ENCODE data around the gene LRRN1.
"Not testable (repeated sequence)": the region's sequence is repeated elsewhere in the genome, so short reads cannot be mapped to it uniquely, and the experiment has no call there.

The LRRN1 gene

DNA sequence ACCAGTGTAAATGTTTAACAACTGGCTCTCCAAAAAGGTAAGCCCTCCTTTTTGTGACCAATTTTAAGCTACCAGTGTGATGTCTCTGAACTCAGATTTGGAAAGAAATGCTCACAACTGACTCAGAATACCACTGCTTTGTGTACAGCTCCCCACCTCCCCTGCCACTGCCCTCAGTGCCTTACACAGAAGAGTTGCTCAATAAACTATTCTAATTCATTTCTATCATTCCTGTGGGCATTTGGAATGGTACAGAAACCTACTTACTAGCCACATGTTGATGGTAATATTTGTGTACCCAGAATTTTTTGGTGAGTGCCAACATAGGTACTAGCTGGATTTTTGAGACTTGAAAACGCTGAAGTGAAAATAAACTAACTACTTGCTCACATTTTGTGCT, 16.0 kb downstream of the LRRN1 start:
- DNase-seq: no peak

DNA sequence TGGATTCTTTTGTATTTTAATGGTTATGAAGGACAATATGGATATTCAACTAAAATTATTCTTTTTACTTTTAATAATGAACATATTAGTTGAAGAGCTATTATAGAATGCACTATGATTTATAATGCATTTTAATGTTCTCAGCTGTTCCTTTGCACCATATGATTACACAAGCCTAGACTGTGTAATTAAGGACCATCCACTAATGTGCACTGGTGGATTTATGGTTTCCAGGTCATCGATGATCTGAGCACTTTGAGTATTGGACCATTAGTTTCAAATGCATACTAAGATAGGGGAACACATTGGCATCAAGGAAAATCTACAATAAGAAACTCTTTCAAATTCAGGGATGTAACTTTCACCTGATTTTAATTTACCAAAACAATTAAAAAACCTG, 16.8 kb downstream of the LRRN1 start:
- no peak for DNase-seq

DNA sequence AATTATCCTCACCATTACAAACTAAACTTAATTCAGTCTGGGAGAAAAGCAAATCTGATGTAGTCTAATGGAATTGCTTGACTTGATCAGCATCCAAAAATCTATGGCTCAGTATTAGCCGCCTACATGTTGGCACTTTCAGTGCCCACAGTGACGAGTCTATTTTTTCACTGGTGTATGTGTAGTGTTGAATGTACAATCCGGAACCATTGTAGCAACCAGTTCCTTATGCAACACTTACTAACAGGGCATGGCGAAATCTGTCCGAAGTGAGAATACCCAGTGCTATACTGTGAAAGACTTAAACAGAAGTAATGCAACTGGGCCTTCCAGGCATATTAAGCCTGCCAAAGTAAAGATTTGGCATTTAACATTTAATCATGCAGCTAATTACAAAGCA, 18.6 kb downstream of the LRRN1 start:
- DNase-seq: no peak

DNA sequence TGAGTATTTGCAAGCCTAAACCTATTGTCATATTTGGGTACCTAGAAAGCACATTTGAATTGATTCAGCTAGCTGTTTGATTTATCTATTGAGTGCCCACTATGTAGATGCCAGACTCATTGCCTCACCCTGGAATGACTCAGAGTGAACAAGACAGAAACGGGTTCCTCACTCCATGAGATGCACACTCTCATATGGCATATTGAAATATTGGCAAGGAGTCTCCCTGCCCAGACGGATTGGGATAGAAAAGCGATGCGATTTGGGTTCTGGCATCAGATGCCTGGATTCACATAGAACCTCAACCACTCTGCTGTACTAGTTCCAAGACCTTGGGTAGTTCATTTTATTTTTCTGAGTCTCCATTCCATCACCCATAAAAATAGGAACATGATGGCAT, 22.5 kb downstream of the LRRN1 start:
- no peak for DNase-seq

DNA sequence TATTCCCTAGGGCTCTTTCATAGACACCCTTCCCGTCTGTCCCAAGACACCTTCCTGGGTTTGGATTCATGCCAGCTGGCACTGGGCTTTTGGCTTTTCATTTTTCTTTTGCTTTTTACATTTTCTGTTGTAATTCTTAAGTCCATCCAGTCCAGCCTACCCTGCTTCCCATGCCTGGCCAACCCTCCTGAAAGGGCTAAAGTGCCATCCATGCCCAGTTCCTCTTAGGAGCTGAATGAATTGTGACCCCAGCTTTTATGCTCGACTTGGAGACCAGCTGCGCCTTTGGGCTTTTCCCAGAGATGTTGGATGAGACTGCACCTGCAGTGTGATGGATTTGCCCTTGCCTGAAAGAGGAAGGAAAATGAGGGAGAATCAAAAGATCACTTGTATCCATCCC, 25.8 kb downstream of the LRRN1 start:
- DNase-seq: no peak

DNA sequence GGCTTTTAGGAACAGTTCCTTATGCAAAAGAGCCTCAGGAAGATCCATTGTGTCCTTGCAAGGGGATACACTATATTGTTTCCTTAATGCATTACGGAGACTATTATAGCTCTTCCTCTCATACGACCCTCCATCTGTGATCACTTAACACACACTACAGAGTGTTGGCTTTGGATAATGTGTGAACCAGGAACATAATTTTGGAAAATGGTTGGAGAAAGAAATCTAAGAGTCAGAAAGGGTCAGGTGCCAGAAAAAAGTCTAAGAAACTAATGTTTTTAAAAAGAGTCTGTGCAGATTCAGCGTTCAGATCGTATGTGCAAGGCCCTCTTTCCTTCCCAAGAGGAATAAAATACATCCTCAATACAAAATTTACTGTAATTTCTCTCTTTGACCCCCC, 27.3 kb downstream of the LRRN1 start:
- DNase-seq: no peak

DNA sequence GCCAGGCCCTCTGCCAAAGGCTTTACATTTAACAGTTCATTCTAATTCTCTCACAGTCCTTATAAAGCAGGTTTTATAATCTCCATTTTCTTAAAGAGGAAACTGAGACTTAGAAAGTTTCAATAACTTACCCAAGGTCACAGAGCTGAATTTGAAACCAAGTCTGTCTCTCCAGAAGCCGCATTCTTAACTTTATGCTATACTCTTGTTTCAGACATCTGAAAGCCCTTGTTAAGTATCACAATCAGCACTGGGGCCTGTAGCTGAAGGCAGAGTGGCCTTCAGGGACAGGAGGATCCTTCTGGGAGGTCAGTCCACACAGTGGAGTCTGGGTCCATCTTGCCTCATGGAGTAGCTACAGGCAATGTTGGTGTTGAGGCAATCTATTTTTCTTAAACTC, 27.9 kb downstream of the LRRN1 start:
- no peak for DNase-seq

DNA sequence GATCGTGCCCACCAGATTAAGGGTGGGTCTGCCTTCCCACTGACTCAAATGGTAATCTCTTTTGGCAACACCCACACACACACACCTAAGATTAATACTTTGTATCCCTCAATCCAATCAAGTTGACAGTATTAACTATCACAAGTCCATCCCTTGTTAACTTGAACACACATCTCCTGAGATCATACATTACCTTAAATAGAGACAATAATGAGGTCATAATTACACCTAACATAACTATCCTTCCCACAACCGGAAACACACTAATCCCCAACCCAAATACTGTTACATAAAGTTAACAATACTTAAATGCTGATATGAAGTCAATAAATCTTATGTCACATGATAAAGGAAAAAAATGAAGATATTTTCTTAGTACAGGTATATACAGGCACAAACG, 29.2 kb downstream of the LRRN1 start:
- DNase-seq: not testable (repeated sequence)

DNA sequence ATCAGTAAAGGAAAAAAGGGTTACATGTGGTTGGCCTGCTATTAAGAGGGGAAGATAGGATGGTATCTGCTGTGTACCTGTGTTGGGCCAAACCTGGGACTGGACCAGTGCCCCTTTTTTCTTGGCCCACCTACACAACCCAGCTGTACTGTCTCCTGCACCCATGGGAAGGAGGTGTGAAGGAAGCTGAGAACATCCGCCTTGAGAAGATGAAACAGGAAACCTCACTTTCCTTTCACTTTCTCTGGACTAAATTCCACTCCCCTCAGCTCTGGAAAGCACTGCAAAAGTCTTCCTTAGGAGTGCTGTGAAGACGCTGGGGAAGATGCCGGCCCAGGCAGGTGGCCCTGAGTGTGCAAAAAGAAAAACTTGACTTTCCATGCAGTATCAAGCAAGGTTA, 37.6 kb downstream of the LRRN1 start:
- DNase-seq: no peak

DNA sequence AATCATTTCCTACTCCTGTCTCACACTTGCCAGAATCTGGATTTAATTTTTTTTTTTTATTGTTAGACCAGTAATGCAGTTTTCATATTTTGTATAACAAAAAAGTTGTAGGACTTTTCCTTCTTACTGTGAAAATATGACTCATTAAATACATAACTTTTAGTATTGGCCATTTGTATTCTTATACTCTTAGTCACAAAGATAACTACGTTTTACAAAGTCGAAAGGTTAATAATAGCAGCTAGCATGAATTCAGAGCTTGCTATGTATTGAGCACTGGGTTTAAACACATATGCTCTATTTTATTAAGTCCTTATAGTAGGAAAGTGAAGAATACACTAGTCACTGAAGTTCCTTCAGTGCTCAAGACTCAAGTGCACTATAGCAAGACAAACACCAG, 43.1 kb downstream of the LRRN1 start:
- no peak for DNase-seq

DNA sequence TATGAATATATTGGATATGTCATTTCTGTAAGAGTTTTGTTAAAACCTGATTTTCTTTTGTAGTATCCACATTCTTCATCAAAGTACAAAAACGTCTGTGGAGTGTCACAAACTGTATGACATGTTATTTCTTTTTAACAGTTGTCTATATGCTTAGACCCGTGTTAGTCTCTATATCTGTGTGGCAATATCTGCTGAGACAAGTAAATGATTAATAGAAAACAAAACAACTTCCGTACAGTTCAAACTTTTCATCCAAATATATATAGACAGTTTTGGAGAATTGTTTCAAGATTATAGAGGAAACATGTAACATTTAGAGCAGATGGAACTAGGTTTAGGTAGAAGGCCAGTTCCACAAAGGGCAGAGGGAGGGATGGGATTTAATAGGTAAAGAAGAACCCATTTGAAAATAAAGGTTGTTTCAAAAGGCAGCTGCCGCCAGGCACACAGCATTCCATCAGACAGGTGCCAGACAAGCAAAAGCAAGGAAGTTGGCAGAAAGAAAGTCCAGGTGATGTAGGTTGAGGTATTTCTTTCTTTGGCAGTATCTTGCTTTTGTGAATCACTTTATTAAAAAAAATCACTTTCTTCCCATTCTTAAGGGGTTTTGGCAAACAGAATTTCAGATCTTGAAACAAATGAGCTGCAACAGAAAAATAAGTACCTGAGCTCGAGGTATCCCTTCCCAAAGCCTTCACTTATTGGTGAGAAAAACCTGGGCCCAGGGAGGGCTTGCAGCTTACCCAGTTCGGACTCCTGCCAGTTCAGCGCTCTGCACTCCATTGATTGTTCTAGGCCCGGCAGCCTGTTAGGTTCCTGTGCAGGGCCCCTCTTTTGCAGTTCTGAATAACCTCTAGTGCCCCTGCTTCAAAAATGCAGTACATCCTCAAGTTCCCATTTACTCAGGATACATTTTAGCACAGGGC, 49.0 kb downstream of the LRRN1 start:
- DNase-seq: no peak

DNA sequence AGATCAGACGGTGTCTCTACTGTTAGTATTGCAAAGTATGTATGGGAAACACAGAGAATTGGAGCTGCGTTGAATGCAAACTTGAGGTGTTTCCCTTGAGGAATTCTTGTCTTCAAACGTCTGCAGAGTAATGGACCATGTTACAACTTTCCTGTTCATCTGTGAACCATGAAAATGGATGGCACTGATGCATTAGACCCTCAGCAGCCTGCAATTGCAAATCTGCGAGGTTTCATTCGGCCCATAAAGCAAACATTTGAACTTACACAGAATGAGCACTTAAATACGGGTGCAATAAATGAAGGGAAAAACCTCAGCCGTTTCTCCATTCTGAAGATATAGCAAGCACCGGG, 49.7 kb downstream of the LRRN1 start:
- no peak for DNase-seq

DNA sequence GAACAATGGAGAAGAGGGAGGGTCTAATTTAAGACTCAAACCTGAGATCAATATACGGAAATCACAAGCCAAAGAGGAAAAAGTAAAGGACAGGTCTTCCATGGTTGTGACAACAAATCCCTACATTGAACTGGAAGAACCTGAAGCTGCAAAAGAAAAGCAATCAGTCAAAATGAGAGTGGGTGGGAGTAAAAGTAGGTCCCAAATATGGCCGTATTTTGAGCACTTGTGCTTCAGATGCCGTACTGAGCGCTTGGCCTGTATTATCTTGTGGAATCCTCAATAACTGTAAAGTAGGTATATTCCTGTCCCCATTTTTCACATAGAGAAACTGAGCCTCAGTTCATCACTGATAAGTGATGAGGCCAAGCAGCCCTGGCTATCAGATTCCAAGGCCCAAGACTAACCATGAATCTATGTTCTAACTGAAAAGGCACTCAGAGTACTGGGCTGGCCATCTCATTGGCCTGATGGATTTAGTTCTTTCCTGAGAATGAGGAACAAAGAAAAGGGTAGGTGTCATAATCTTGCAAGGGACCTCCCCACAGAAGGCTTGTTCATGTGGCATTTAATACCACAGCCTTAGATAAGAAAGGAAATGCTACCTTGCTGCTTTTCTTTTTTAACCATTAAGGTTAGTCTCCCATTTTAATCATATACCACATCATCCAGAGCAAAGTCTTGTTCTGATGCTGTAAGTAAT, 52.5 kb downstream of the LRRN1 start:
- no peak for DNase-seq

DNA sequence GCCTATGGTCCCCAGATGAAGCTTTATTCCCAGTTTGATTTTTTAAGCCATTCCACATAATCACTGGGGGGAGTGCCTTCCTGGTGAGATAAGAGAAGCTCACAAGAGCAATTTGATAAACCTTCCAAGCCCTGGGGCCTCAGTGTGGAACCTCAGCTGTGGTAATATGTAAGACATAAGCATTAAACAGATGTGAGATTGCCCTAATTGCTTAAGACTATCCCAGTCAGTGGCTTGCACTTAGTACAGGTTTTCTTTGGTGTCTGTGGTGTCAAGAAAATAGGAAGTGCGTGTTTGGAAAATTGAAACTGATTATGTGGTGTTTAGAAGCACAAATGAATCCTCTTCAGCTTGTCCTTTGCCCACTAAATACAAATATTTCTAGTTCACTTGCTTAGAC, 54.3 kb downstream of the LRRN1 start:
- no peak for DNase-seq

DNA sequence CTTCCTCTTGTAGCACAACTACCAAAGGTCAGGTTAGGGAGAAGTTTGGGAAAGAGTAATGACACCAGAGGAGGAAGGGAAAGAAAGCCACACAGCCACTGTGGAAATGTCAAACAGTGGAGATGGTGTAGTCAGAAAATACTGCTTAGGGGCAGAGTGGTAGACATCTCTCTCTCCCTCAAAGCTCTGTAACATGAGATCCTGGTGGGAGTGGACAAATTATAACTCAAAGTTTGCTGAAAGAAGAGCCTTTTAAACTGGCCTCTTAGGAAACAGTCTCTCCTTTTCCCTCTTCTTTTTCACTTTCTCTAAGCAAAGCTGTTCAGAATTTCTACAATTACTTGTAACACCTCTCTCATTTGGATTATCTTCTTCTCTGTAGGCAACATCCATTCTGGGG, 55.8 kb downstream of the LRRN1 start:
- no peak for DNase-seq

DNA sequence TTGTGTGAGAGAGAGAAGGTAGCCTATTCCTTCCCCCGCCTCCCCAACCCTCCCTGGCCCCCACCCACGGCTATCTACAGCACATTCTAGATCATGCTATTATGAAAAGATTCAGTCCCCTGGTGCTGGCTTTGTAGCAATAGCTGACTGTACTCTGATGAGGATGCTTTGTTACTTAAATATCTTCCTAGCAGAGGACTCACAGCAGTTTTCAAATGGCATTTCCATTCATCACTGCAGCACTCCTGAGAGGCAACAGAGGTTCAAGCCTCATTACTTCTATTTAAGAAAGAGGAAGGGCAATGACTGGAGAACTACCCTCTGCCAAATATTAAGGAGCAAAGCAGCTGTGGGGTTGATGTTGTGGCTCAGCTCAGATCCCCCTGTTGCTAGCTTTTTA, 61.0 kb downstream of the LRRN1 start:
- no peak for DNase-seq

DNA sequence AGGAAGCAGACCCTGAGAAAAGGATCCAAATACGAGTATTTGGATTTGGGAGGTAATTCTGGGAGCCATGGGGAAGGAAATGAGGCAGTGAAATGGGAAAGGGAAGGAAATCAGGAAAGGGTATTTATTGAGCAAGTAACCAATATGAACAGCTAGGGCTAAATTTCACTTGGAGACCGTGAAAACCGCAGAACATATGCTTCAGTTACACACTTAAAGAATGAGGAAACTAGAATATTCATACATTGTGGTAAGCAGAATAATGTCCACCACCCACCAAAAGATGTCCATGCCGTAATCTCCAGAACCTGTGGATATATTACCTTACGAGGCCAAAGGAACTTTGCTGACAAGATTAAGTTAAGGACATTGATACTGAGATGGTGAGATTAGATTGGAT, 63.3 kb downstream of the LRRN1 start:
- no peak for DNase-seq

DNA sequence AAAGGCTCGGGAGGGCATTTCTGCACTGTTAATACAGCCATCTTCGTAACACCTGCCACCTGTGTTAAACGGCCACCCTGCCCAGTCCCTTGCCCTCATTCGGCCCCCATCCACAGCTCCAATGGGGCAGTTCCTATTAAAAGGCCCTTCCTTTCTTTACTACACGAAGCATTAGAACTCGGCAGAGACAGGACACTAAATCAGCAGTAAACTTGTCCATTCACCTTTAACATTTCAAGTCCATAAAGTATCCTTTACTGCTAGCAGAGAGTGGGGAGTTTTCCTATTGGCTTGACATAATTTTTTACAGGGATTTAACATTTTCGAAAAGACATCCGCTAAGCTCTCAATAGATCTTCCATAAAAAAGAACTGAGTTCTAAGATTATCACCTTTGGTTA, 76.3 kb downstream of the LRRN1 start:
- no peak for DNase-seq

DNA sequence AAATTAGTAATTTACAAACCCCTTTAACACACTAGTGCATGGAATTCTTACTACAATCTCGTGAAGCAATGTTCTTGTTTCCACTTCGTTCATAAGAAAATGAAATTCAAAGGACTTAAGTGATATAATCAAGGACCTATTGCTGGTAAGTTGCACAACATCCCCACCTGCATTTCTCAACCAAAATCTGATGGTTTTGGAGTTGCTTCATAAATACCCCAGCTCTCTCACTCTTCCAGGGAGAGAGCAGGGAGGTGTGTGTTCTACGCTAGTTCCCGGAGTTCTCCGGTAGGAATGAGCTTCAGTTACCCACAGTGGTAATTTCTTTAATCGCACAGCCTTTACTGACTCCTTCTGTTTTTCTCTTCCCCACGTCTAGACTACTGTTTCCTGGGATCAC, 81.8 kb downstream of the LRRN1 start:
- DNase-seq: no peak

DNA sequence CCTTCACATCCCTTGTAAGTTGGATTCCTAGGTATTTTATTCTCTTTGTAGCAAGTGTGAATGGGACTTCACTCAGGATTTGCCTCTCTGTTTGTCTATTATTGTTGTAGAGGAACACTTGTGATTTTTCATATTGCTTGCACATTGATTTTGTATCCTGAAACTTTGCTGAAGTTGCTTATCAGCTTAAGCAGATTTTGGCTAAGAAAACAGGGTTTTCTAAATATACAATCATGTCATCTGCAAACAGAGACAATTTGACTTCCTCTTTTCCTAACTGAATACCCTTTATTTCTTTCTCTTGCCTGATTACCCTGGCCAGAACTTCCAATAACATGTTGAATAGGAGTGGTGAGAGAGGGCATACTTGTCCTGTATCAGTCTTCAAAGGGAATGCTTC, 88.1 kb downstream of the LRRN1 start:
- DNase-seq: not testable (repeated sequence)

DNA sequence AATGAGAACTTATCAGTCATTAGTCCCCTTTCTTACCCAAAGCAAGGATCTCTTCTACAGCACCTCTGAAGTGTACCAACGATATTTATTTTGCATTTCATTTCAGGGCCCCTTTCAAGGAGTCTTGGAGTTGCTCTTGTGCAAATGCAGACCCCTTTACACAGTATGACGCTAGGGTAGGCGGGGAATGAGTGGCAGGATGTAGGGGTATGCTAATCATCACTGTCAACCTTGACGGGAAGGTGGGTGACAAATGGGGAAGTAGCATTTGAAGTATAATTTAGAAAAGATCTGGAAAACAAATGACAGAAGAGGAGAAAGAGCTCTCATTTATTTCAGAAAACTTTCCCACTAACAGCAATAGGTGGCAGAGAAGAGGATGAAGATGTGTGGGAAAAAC, 94.4 kb downstream of the LRRN1 start:
- no peak for DNase-seq
